ENCODE data around the gene ANKRD29. TPM values are rescaled to one million over a fixed set of nuclear protein-coding genes. Genes with fewer than 3 reads are reported as not detected.

The ANKRD29 gene
- total and polyA plus RNA-seq, 2 experiments from 2014 or later, result 6.6 to 36.6 TPM

- no peaks in the 10 kb centered on the region for H3K27me3 ChIP-seq (ENCODE audit: insufficient read depth)
- H3K36me3 Mint-ChIP-seq (ENCODE audit: low read depth), result peaks cover 40% of the 10 kb centered on the region
- H3K4me1 ChIP-seq (ENCODE audit: insufficient read depth), result peaks cover 6% of the 10 kb centered on the region
- peak overlapping the region; percentile 11 for H3K27ac ChIP-seq (ENCODE audit: low read depth)
- DNase-seq (ENCODE audit: low spot score) (peak; percentile 37), ATAC-seq (peak; percentile 68)
- no peaks in the 10 kb centered on the region for H3K9me3 Mint-ChIP-seq
- TF ChIP-seq ETS1 (IDR thresholded peaks at IDR 0.05) (no peak), STAT1 (IDR thresholded peaks at IDR 0.05; ENCODE audit: unreplicated experiment) (no peak), EZH2 (IDR thresholded peaks at IDR 0.05; ENCODE audit: low read depth, unreplicated experiment) (no peak), CTCF (conservative IDR thresholded peaks at IDR 0.05; ENCODE audit: low read depth in 2 of 2) (no peak), EZH2phosphoT487 (IDR thresholded peaks at IDR 0.05; ENCODE audit: unreplicated experiment) (no peak), ZNF462 (CRISPR knock-in tag; IDR thresholded peaks at IDR 0.05) (no peak), ZNF114 (CRISPR knock-in tag; IDR thresholded peaks at IDR 0.05) (no peak), POLR2AphosphoS5 (IDR thresholded peaks at IDR 0.05; ENCODE audit: low read depth) (no peak), NANOG (IDR thresholded peaks at IDR 0.05; ENCODE audit: borderline replicate concordance) (no peak), ZNF331 (CRISPR knock-in tag; IDR thresholded peaks at IDR 0.05; ENCODE audit: low read depth) (no peak), REST (IDR thresholded peaks at IDR 0.05; ENCODE audit: unreplicated experiment) (no peak)
- no peak overlapping the region for H3K4me3 Mint-ChIP-seq
- 0 out of 2 replicates have a peak overlapping the region, but pooled peaks have one; percentile 7 for H3K4me3 ChIP-seq
- H3K4me2 ChIP-seq, result peak overlapping the region; percentile 39
- peaks cover 28% of the 10 kb centered on the region for H3K79me2 ChIP-seq (replicated peaks; ENCODE audit: insufficient read depth)
- no peaks in the 10 kb centered on the region for H3K9me2 ChIP-seq (ENCODE audit: insufficient read depth)
- H3K27me3 Mint-ChIP-seq (ENCODE audit: insufficient read depth, low read depth, poor library complexity), result no peaks in the 10 kb centered on the region
- peaks cover 8% of the 10 kb centered on the region; the same call in 1 of the 2 replicates for H4K20me1 ChIP-seq (replicated peaks; ENCODE audit: insufficient read depth)
- peaks cover 22% of the 10 kb centered on the region; the same call in 1 of the 2 replicates for H3K36me3 ChIP-seq (ENCODE audit: insufficient read depth)
- no peak overlapping the region for H2AFZ ChIP-seq
- peak overlapping the region; percentile 20; the same call in 1 of the 2 replicates for H3K27ac Mint-ChIP-seq
- peaks cover 17% of the 10 kb centered on the region for H3K4me1 Mint-ChIP-seq
- H3F3A ChIP-seq (replicated peaks; ENCODE audit: low read depth), result no peaks in the 10 kb centered on the region
These were observed 88.9 kb downstream of the ANKRD29 start for GRCh38 chr18:23573626-23574431.
